BLaER1 (cell line): ENCODE results near the gene AKAP6.

ENCODE experiments used
- H3K27ac ChIP-seq: shearing (Covaris generic); formaldehyde crosslinking; 2 replicates; pipeline ENCODE4 v1.8.1; 2022
- H3K27me3 ChIP-seq: shearing (Covaris generic); formaldehyde crosslinking; 2 replicates; pipeline ENCODE4 v1.8.1; 2022
- H3K36me3 ChIP-seq: shearing (Covaris generic); formaldehyde crosslinking; 2 replicates; pipeline ENCODE4 v1.8.1; 2022
- H3K4me1 ChIP-seq: shearing (Covaris generic); formaldehyde crosslinking; 2 replicates; pipeline ENCODE4 v1.8.1; 2022
- H3K4me2 ChIP-seq: shearing (Covaris generic); formaldehyde crosslinking; 2 replicates; pipeline ENCODE4 v1.8.1; 2022
- H3K4me3 ChIP-seq: shearing (Covaris generic); formaldehyde crosslinking; 2 replicates; pipeline ENCODE4 v1.8.1; 2022
- H3K9ac ChIP-seq: shearing (Covaris generic); formaldehyde crosslinking; 2 replicates; pipeline ENCODE4 v1.8.1; 2022
- H3K9me3 ChIP-seq: shearing (Covaris generic); formaldehyde crosslinking; 2 replicates; pipeline ENCODE4 v1.8.1; 2022
- H4K20me1 ChIP-seq: shearing (Covaris generic); formaldehyde crosslinking; 2 replicates; pipeline ENCODE4 v1.8.1; 2022
- Cebpa-rat ChIP-seq: shearing (Covaris generic); IDR thresholded peaks from 2 replicates; pipeline ENCODE4 v1.8.1; 2022

AKAP6 gene

GRCh38 chr14:32720927-32721326, 391.8 kb downstream of the AKAP6 start:
- Histone ChIP-seq H3K9me3 (no peaks in the 10 kb centered on the region), H3K4me2 (no peak overlapping the region), H3K27ac (no peak overlapping the region), H3K4me3 (no peak overlapping the region), H3K9ac (no peak overlapping the region), H3K4me1 (no peaks in the 10 kb centered on the region), H3K27me3 (no peaks in the 10 kb centered on the region), H3K36me3 (no peaks in the 10 kb centered on the region), H4K20me1 (no peaks in the 10 kb centered on the region)
- TF ChIP-seq Cebpa-rat = no peak; the same call in 1 of the 2 replicates

- H4K20me1 ChIP-seq = no peaks in the 10 kb centered on the region
- H3K9me3 ChIP-seq = no peaks in the 10 kb centered on the region
- no peak for TF ChIP-seq Cebpa-rat
- no peaks in the 10 kb centered on the region for H3K4me1 ChIP-seq
- no peak overlapping the region for H3K9ac ChIP-seq
- H3K4me2 ChIP-seq = no peak overlapping the region
- no peak overlapping the region for H3K4me3 ChIP-seq
- H3K27ac ChIP-seq = no peak overlapping the region
- no peaks in the 10 kb centered on the region for H3K27me3 ChIP-seq
- H3K36me3 ChIP-seq = no peaks in the 10 kb centered on the region
Measured at GRCh38 chr14:32722631-32723183, 393.6 kb downstream of the AKAP6 start.

- Histone ChIP-seq H3K27ac (no peak overlapping the region), H3K9me3 (no peaks in the 10 kb centered on the region), H3K4me1 (no peaks in the 10 kb centered on the region), H3K36me3 (no peaks in the 10 kb centered on the region), H3K27me3 (no peaks in the 10 kb centered on the region), H3K4me3 (no peak overlapping the region), H4K20me1 (no peaks in the 10 kb centered on the region), H3K4me2 (no peak overlapping the region), H3K9ac (no peak overlapping the region)
- no peak for TF ChIP-seq Cebpa-rat
Measured at GRCh38 chr14:32724867-32725471, 395.9 kb downstream of the AKAP6 start.

GRCh38 chr14:32726516-32726915, 397.4 kb downstream of the AKAP6 start:
- Histone ChIP-seq H3K9ac (no peak overlapping the region), H3K36me3 (no peaks in the 10 kb centered on the region), H3K4me3 (no peak overlapping the region), H3K27ac (no peak overlapping the region), H3K4me1 (no peaks in the 10 kb centered on the region), H3K9me3 (no peaks in the 10 kb centered on the region), H3K27me3 (no peaks in the 10 kb centered on the region), H3K4me2 (no peak overlapping the region), H4K20me1 (no peaks in the 10 kb centered on the region)
- TF ChIP-seq Cebpa-rat = no peak

- Histone ChIP-seq H3K4me3 (no peak overlapping the region), H3K4me2 (no peak overlapping the region), H3K27me3 (no peaks in the 10 kb centered on the region), H3K4me1 (no peaks in the 10 kb centered on the region), H3K27ac (no peak overlapping the region), H3K9me3 (no peaks in the 10 kb centered on the region), H4K20me1 (no peaks in the 10 kb centered on the region), H3K36me3 (no peaks in the 10 kb centered on the region), H3K9ac (no peak overlapping the region)
- no peak for TF ChIP-seq Cebpa-rat
Measured at GRCh38 chr14:32727832-32728231, 398.7 kb downstream of the AKAP6 start.

GRCh38 chr14:32728526-32728925, 399.4 kb downstream of the AKAP6 start:
- no peak for TF ChIP-seq Cebpa-rat
- Histone ChIP-seq H3K4me2 (no peak overlapping the region), H3K9me3 (no peaks in the 10 kb centered on the region), H3K9ac (no peak overlapping the region), H3K4me1 (no peaks in the 10 kb centered on the region), H4K20me1 (no peaks in the 10 kb centered on the region), H3K27ac (no peak overlapping the region), H3K27me3 (no peaks in the 10 kb centered on the region), H3K4me3 (no peak overlapping the region), H3K36me3 (no peaks in the 10 kb centered on the region)

- Histone ChIP-seq H3K27me3 (no peaks in the 10 kb centered on the region), H3K4me1 (no peaks in the 10 kb centered on the region), H3K9ac (no peak overlapping the region), H3K4me3 (no peak overlapping the region), H4K20me1 (no peaks in the 10 kb centered on the region), H3K27ac (no peak overlapping the region), H3K9me3 (no peaks in the 10 kb centered on the region), H3K4me2 (no peak overlapping the region), H3K36me3 (no peaks in the 10 kb centered on the region)
- no peak for TF ChIP-seq Cebpa-rat
Measured at GRCh38 chr14:32728976-32729375, 399.9 kb downstream of the AKAP6 start.

GRCh38 chr14:32731249-32731648, 402.2 kb downstream of the AKAP6 start:
- Histone ChIP-seq H3K4me2 (no peak overlapping the region), H3K4me3 (no peak overlapping the region), H3K27me3 (no peaks in the 10 kb centered on the region), H4K20me1 (no peaks in the 10 kb centered on the region), H3K36me3 (no peaks in the 10 kb centered on the region), H3K9me3 (no peaks in the 10 kb centered on the region), H3K9ac (no peak overlapping the region), H3K4me1 (no peaks in the 10 kb centered on the region), H3K27ac (no peak overlapping the region)
- no peak for TF ChIP-seq Cebpa-rat

- no peak overlapping the region for H3K9ac ChIP-seq
- no peak for TF ChIP-seq Cebpa-rat
- H3K27ac ChIP-seq = no peak overlapping the region
- no peaks in the 10 kb centered on the region for H3K4me1 ChIP-seq
- H3K4me2 ChIP-seq = no peak overlapping the region
- no peaks in the 10 kb centered on the region for H3K9me3 ChIP-seq
- H4K20me1 ChIP-seq = no peaks in the 10 kb centered on the region
- no peaks in the 10 kb centered on the region for H3K27me3 ChIP-seq
- H3K4me3 ChIP-seq = no peak overlapping the region
- H3K36me3 ChIP-seq = no peaks in the 10 kb centered on the region
Measured at GRCh38 chr14:32733015-32733414, 403.9 kb downstream of the AKAP6 start.

- no peak for TF ChIP-seq Cebpa-rat
- Histone ChIP-seq H3K27ac (no peak overlapping the region), H3K4me2 (no peak overlapping the region), H3K4me1 (no peaks in the 10 kb centered on the region), H4K20me1 (no peaks in the 10 kb centered on the region), H3K9ac (no peak overlapping the region), H3K9me3 (no peaks in the 10 kb centered on the region), H3K36me3 (no peaks in the 10 kb centered on the region), H3K4me3 (no peak overlapping the region), H3K27me3 (no peaks in the 10 kb centered on the region)
Measured at GRCh38 chr14:32734261-32734660, 405.2 kb downstream of the AKAP6 start.

GRCh38 chr14:32737621-32738020, 408.5 kb downstream of the AKAP6 start:
- no peak for TF ChIP-seq Cebpa-rat
- Histone ChIP-seq H3K4me3 (no peak overlapping the region), H3K4me2 (no peak overlapping the region), H3K27me3 (no peaks in the 10 kb centered on the region), H3K4me1 (no peaks in the 10 kb centered on the region), H4K20me1 (no peaks in the 10 kb centered on the region), H3K27ac (no peak overlapping the region), H3K9ac (no peak overlapping the region), H3K36me3 (no peaks in the 10 kb centered on the region), H3K9me3 (no peaks in the 10 kb centered on the region)
